ENCODE data around the gene ANKRD29.

ANKRD29 gene

GRCh38 chr18:23612434-23613090 is 50.1 kb downstream of the ANKRD29 start:
- no peak for DNase-seq

- no peak for DNase-seq
Measured at GRCh38 chr18:23609390-23610023, 53.2 kb downstream of the ANKRD29 start.

- DNase-seq, result no peak
Measured at GRCh38 chr18:23608211-23608610, 54.5 kb downstream of the ANKRD29 start.

- DNase-seq, result no peak
Measured at GRCh38 chr18:23605941-23606340, 56.8 kb downstream of the ANKRD29 start.

GRCh38 chr18:23599809-23600208 is 62.9 kb downstream of the ANKRD29 start:
- DNase-seq, result no peak

GRCh38 chr18:23596183-23596582 is 66.5 kb downstream of the ANKRD29 start:
- DNase-seq, result no peak

GRCh38 chr18:23595591-23595990 is 67.1 kb downstream of the ANKRD29 start:
- DNase-seq, result no peak

GRCh38 chr18:23593720-23594119 is 69.0 kb downstream of the ANKRD29 start:
- DNase-seq, result no peak

GRCh38 chr18:23592911-23593310 is 69.8 kb downstream of the ANKRD29 start:
- DNase-seq, result no peak

GRCh38 chr18:23591011-23591410 is 71.7 kb downstream of the ANKRD29 start:
- no peak for DNase-seq

- no peak for DNase-seq
Measured at GRCh38 chr18:23588836-23589560, 73.7 kb downstream of the ANKRD29 start.

- no peak for DNase-seq
Measured at GRCh38 chr18:23587220-23587642, 75.5 kb downstream of the ANKRD29 start.

GRCh38 chr18:23586249-23587196 is 76.2 kb downstream of the ANKRD29 start, which contains the start of gene NPC1:
Gene NPC1, minus strand, starts transcription at chr18:23586506. Its CDS starts 163 bp downstream, at chr18:23586343.
- DNase-seq, result peak; percentile 79

- DNase-seq, result no peak
Measured at GRCh38 chr18:23585897-23586248, 76.8 kb downstream of the ANKRD29 start.

GRCh38 chr18:23585007-23585871 is 77.5 kb downstream of the ANKRD29 start:
- DNase-seq, result no peak

- DNase-seq, result no peak
Measured at GRCh38 chr18:23584019-23584983, 78.4 kb downstream of the ANKRD29 start.

- DNase-seq, result no peak
Measured at GRCh38 chr18:23583071-23583865, 79.4 kb downstream of the ANKRD29 start.

GRCh38 chr18:23580677-23581367 is 81.9 kb downstream of the ANKRD29 start:
- no peak for DNase-seq
